Measurements from ENCODE around the gene APLF.
"Not testable (repeated sequence)": the region's sequence is repeated elsewhere in the genome, so short reads cannot be mapped to it uniquely, and the experiment has no call there.

Gene APLF

GRCh38 chr2:68482296-68482820 is 15.0 kb downstream of the APLF start:
- DNase-seq: no peak

- DNase-seq: no peak
These were observed 15.6 kb downstream of the APLF start for GRCh38 chr2:68483011-68483410.

GRCh38 chr2:68487773-68488355 is 20.5 kb downstream of the APLF start:
- DNase-seq: no peak

- not testable (repeated sequence) for DNase-seq
These were observed 21.2 kb downstream of the APLF start for GRCh38 chr2:68488605-68489004.

GRCh38 chr2:68489282-68489681 is 21.9 kb downstream of the APLF start:
- no peak for DNase-seq

- DNase-seq: no peak
These were observed 24.2 kb downstream of the APLF start for GRCh38 chr2:68491582-68491981.

- no peak for DNase-seq
These were observed 31.7 kb downstream of the APLF start for GRCh38 chr2:68499133-68499532.

- DNase-seq: no peak
These were observed 33.3 kb downstream of the APLF start for GRCh38 chr2:68500649-68501048.

GRCh38 chr2:68501768-68502167 is 34.4 kb downstream of the APLF start:
- no peak for DNase-seq

- DNase-seq: no peak
These were observed 38.3 kb downstream of the APLF start for GRCh38 chr2:68505603-68506159.

GRCh38 chr2:68506170-68506569 is 38.8 kb downstream of the APLF start:
- DNase-seq: no peak

GRCh38 chr2:68512326-68512725 is 44.9 kb downstream of the APLF start:
- no peak for DNase-seq

GRCh38 chr2:68512966-68513365 is 45.6 kb downstream of the APLF start:
- DNase-seq: no peak

- DNase-seq: no peak
These were observed 47.0 kb downstream of the APLF start for GRCh38 chr2:68514316-68514929.

GRCh38 chr2:68516051-68516955 is 48.9 kb downstream of the APLF start:
- no peak for DNase-seq

- DNase-seq: no peak
These were observed 51.9 kb downstream of the APLF start for GRCh38 chr2:68519236-68519635.

- no peak for DNase-seq
These were observed 53.7 kb downstream of the APLF start for GRCh38 chr2:68521037-68521436.

GRCh38 chr2:68526943-68527342 is 59.6 kb downstream of the APLF start:
- DNase-seq: not testable (repeated sequence)

- not testable (repeated sequence) for DNase-seq
These were observed 60.1 kb downstream of the APLF start for GRCh38 chr2:68527343-68528081.

GRCh38 chr2:68529156-68529555 is 61.8 kb downstream of the APLF start:
- DNase-seq: not testable (repeated sequence)

- DNase-seq: not testable (repeated sequence)
These were observed 62.3 kb downstream of the APLF start for GRCh38 chr2:68529651-68530050.

- DNase-seq: no peak
These were observed 68.6 kb downstream of the APLF start for GRCh38 chr2:68536000-68536399.

- no peak for DNase-seq
These were observed 69.6 kb downstream of the APLF start for GRCh38 chr2:68537011-68537410.
